Measurements from ENCODE around the gene TBX21. TPM values are rescaled to one million over a fixed set of nuclear protein-coding genes. Genes with fewer than 3 reads are reported as not detected.
A peak's percentile ranks its signal among the peaks of the same experiment; 100 is the strongest.

TBX21 gene
- total and polyA plus RNA-seq, 9 of the 15 experiments (the other 6 are each of a cell fraction or from before 2014, with no cell fraction given), result 0.07 TPM; not detected in 8

- peak within 1 kb of the TSS; percentile 64 for H3K4me2 ChIP-seq (ENCODE audit: insufficient read depth, low read length)
- H3K4me3 ChIP-seq, result peak within 1 kb of the TSS; percentile 77
- peaks cover 4% of the 10 kb centered on the region; the same call in 1 of the 3 replicates for H3K36me3 ChIP-seq (ENCODE audit: control insufficient read depth, insufficient read depth, low read length)
- intact Hi-C loops (cut with micrococcal nuclease), result no loop called here
- WGBS (ENCODE audit: insufficient coverage, low coverage, missing lambda C conversion rate), result 0% methylated on average over 26 of the region's 87 CpGs
- no peaks in the 10 kb centered on the region for H3K27me3 ChIP-seq (ENCODE audit: control insufficient read depth in 2 of 2, insufficient read depth in 2 of 2, low read length in 2 of 2)
- H3K9me3 ChIP-seq (replicated peaks; ENCODE audit: control insufficient read depth, insufficient read depth, low read depth, low read length), result no peaks in the 10 kb centered on the region
- H4K20me1 ChIP-seq (replicated peaks; ENCODE audit: control insufficient read depth, insufficient read depth, low read length), result no peaks in the 10 kb centered on the region
- no peaks in the 10 kb centered on the region for H3K9me1 ChIP-seq (ENCODE audit: control insufficient read depth, insufficient read depth, low read length)
- ChIA-PET POLR2A (interaction anchor here (0.6 to 1.5 kb wide), 4 partner anchors 10 to 861 kb away, joined by 3 read pairs; no protein-coding TSS in a partner anchor), CTCF (ENCODE audit: low intra/inter-chr PET ratio) (no interaction called here)
- H3K79me2 ChIP-seq (ENCODE audit: control insufficient read depth, insufficient read depth, low read length), result peaks cover 5% of the 10 kb centered on the region; the same call in 2 of the 3 replicates
- DNase-seq (ENCODE audit: extremely low read depth in 1 of 4, low spot score in 3 of 4) (peak; percentile 63 to 89 (median 81)), FAIRE-seq (no peak), ATAC-seq (peak; percentile 61)
- peak within 1 kb of the TSS; percentile 59 to 89 for H3K9ac ChIP-seq (ENCODE audit: insufficient read depth in 1 of 2, low read depth in 2 of 2, low read length in 2 of 2)
- peak within 1 kb of the TSS; percentile 77 for H2AFZ ChIP-seq (ENCODE audit: low read depth, low read length)
- H3K4me1 ChIP-seq (replicated peaks in 1 of 2; ENCODE audit: control insufficient read depth in 2 of 2, insufficient read depth in 2 of 2, low read length in 2 of 2), result peaks cover 12 to 40% of the 10 kb centered on the region in 2 experiments; a peak in 4 of 5 replicates
- in situ Hi-C loops (cut with MboI), result no loop called here
- H3K27ac ChIP-seq (ENCODE audit: extremely low read depth, low read depth, low read length), result peak within 1 kb of the TSS; percentile 65; the same call in 2 of the 3 replicates
- BruUV-seq (replicated peaks), result no TSS peak
- TF ChIP-seq ZBTB7A (IDR thresholded peaks at IDR 0.05; ENCODE audit: borderline replicate concordance, control insufficient read depth, low read depth, low read length), result peak; percentile 96
- no peak for TF ChIP-seq GTF2A2 (tag; IDR thresholded peaks at IDR 0.05)
- TF ChIP-seq ZNF316 (IDR thresholded peaks at IDR 0.05), result no peak
- TF ChIP-seq CHCHD3 (CRISPR knock-in tag; IDR thresholded peaks at IDR 0.05), result no peak
- TF ChIP-seq ETS1 (conservative IDR thresholded peaks at IDR 0.05; ENCODE audit: control insufficient read depth, low read depth, low read length), result 0 out of 2 replicates have a peak, but pooled peaks have one; percentile 35
- no peak for TF ChIP-seq NR2C2 (CRISPR knock-in tag; IDR thresholded peaks at IDR 0.05)
- TF ChIP-seq NR2C2 (tag; IDR thresholded peaks at IDR 0.05), result no peak
- no peak for TF ChIP-seq ZNF668 (CRISPR knock-in tag; IDR thresholded peaks at IDR 0.05)
- TF ChIP-seq ZKSCAN8 (CRISPR knock-in tag; IDR thresholded peaks at IDR 0.05), result no peak
- no peak for TF ChIP-seq E2F4 (CRISPR knock-in tag; IDR thresholded peaks at IDR 0.05; ENCODE audit: low read depth)
- TF ChIP-seq ZFP1 (CRISPR knock-in tag; IDR thresholded peaks at IDR 0.05), result no peak
- no peak for TF ChIP-seq HLTF (IDR thresholded peaks at IDR 0.05)
- no peak for TF ChIP-seq CBFA2T2 (conservative IDR thresholded peaks at IDR 0.05)
- TF ChIP-seq THAP12 (CRISPR knock-in tag; IDR thresholded peaks at IDR 0.05), result no peak
- TF ChIP-seq RNF2 (IDR thresholded peaks at IDR 0.05), result no peak
Observed at GRCh38 chr17:47693731-47694580, 39.1 kb upstream of the TBX21 start, which contains the start of gene TBKBP1. Gene TBKBP1 (plus strand): TSS chr17:47694161. CDS start chr17:47696113, 1,952 bp downstream.

Measured in K562 (cell line).